GM19324 (cell line): ENCODE results near the gene CLMN.
"Not testable (repeated sequence)": the region's sequence is repeated elsewhere in the genome, so short reads cannot be mapped to it uniquely, and the experiment has no call there.

Source experiments
- ATAC-seq: cut with Tn5 transposase; IDR thresholded peaks from one replicate; pipeline ENCODE4 v1.9.1; 2021; ENCODE audit warnings: mild to moderate bottlenecking, moderate library complexity; ENCODE audit not compliant: unreplicated experiment, low FRiP score

The CLMN gene

DNA sequence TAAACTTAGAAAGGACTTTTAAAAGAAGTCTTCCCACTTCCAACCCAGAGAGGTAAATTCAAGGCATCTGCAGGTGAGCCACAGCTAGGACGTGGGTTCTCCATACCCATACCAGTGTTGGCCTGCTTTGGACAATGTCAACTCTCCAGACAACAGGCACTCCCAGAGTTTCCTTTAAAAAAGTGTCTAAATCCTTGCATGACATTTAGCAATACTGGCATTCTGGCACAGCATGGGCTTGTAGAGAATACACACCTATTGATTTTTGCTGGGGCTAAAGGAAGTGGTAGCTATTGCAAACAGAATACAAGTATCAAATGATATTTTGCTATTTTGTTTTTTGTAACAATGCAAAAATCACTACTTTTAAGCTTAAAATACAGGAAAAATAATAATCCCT lies 136.6 kb downstream of the CLMN start:
- ATAC-seq = no peak

DNA sequence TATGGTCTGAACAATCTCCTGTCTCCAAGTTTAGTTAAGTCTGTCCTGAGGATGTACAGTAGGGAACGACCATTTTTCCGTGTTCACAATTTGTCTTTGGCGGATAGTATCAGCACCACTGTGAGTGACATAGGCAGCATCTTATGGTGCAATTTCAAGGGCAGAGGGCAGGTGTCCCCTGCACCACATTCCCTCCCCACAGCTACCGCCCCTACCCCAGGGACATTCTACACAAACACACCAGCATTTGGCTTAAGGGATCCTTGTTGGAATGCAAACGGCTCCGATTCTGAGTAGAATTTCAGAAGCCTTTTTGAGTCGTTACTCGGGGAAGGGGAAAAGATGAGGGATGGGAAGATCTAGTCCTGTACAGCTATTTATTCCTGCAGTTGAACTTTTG lies 137.3 kb downstream of the CLMN start:
- no peak for ATAC-seq

DNA sequence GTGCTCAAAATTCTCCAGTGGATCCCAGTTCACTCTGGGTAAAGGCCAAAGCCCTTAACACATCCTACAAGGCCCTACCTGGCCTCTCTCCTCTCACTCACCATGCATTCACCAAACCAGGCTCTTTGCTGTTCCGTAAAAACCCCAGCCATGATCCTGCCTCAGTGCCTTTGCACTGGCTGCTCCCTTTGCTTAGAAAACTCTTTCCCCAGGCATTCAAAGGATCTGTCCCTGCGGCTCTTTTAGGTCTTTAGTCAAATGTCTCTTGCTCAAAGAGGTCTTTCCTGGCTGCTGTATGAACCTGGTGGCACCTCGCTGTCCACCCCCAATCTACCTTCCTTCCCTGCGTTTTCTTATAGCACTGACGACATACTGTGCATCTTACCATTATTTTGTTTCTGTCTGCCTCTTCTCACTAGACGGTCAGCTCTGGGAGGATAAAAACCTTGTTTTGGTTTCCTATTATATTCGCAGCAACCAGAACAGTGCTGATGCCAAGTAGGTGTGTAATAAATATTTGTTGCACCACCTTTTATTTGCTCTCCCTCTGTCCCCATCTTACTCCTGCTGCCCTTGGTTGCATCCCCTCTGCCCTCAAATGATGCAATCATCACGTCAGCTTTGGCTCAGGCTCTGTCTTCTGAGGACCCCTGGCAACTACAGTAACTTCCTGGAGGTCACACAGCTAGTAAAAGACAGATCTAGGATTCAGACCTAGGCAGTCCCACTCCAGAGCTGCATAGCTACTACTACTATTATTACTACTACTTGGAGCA lies 138.6 kb downstream of the CLMN start:
- no peak for ATAC-seq

DNA sequence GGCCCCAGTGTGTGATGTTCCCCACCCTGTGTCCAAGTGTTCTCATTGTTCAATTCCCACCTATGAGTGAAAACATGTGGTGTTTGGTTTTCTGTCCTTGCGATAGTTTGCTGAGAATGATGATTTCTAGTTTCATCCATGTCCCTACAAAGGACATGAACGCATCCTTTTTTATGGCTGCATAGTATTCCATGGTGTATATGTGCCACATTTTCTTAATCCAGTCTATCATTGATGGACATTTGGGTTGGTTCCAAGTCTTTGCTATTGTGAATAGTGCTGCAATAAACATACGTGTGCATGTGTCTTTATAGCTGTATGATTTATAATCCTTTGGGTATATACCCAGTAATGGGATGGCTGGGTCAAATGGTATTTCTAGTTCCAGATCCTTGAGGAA lies 144.0 kb downstream of the CLMN start:
- not testable (repeated sequence) for ATAC-seq

DNA sequence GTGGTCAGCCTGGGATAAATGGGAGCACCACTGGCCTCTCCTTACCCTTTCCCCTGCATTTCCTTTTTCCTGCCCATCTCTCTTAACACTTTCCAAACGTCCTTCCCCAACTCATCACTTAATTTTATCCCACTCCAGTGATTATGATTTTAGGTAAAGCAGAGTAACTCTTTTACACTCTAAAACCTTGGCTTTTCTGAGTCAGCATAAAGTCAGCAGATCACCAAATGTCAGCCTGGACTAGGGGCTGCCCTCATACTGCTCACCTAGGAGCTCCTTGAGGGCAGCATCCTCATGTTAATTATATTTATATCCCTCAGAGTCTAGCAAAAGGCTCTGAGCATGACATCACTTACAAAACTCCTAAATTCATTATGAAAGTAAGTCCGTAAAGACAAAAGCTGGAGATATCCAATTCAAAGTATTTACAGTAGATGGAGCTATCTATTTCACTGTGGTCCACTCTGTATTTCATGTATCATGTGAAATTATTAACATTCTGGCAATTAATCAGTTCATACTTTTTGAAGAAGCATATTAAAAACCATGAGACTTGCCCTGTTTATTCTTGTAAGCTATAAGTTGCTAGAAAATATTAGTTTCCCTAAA lies 145.4 kb downstream of the CLMN start:
- no peak for ATAC-seq

DNA sequence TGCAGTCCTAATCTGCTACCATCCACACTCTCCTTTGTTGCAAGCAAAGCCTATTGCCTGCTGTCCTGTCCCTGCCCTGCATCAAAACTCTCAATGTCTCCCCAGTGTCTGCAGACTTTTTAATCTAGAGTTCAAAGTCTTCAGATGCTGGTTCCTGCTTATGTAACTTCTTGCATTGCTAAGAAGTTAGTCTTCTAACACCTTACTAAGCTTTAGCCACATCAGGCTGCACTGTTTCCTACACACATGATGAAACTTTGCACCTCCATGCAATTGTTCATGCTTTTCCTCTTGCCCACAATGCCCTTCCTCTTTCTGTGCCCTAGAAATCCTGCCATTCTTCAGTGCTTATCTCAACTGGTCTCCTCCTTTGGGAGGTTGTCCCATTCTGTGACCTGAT lies 146.2 kb downstream of the CLMN start:
- ATAC-seq = no peak

DNA sequence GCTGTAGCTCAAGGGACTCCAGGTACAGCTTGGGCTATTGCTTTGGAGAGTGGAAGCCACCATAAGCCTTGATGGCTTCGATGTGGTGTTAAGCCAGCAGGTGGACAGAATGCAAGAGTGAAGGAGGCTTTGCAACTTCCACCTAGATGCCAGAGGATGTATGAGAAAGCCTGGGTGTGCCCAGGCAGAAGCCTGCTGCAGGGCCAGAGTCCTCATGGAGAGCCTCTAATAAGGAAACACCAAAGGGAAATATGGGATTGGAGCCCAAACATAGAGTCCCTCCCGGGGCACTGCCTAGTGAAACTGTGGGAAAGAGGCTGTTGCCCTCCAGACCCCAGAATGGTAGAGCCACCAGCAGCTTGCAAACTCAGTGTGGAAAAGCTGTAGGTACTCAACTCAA lies 152.5 kb downstream of the CLMN start:
- no peak for ATAC-seq

DNA sequence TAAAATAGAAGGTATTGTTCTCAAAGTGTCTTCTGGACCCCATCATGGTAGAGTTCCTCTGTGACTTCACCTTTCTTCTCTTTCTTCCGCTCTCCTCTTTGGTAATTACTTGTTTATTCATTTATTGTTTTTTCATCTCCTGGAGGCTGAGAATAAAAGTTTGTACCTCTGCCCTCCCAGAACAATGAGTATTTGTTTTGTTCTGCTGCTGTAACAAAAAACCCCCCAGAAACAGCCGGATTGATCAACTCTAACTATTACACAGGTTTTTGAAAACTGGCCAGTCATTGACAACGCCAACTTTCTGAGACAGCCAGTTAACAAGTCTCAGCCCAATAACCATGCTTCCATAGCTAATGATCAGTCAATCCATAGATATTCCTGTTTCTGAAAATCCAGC lies 154.2 kb downstream of the CLMN start:
- ATAC-seq = no peak

DNA sequence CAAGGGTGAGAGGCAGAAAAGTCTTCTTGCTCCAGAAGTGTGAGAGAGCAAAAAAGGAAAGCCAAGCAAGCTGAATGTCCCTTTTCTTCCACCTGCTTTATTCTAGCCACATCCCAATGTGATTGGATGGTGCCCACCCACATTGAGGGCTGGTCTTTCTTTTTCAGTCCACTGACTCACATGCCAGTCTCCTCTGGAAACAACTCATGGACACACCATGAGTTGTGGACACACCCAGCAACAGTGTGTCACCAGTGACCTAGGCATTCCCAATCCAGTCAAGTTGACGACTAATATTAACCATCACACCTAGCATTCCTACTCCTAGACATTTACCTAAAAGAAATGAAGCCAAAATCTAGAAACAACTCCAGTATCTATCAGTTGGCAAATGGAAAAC lies 155.2 kb downstream of the CLMN start:
- ATAC-seq = no peak

DNA sequence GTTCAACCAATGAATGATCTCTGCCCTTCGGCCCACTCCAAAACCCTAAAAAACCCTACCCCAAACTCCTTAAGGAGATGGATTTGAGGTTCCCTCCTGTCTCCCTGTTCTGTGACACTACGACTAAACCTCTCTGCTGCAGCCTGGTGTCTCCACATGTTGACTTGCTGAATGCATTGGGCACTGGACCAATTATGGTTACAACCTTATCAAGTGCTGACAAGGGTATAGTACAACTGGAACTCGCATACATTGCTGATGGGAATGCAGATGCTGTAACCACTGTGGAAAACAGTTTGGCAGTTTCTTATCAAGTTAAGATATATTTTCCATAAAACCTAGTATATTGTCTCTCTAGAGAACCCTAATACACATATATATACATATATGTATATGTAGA lies 156.0 kb downstream of the CLMN start:
- no peak for ATAC-seq

DNA sequence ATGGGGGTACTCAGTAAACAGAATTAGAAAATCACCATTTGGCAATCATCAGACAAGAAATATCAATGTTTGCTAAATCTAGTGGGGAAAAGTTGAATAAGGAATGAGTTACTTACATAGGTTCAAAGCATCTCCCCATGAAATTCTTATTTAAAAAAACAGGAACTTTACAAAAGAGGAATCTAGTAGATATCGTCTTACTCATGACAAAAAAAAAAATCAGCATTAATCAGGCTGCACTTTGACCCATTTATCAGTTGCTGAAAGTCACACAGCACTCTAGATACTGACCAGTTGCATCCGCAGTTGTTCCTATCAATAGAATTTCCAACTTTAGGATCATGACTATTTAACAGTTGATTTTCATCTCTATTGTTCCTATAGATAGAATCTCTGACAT lies 156.6 kb downstream of the CLMN start:
- no peak for ATAC-seq

DNA sequence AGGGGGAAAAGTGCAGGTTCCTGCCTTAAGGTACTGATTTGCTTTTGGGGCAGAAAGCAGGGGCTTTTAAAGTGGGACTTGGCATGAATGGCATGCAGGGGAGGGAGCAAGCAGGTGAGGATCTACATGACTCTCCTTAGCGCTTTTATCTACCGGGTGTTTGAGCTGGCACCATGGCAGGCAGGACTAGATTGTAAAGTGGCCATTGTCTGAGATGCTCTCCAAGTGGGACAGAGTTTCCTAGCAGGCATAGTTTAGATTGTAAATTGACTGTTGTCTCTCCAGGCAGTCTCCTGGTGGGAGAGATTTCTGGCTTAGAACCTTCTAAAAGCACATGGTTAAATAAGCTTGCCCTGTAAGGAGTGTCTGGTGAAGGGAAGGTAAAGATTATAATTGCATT lies 157.1 kb downstream of the CLMN start:
- ATAC-seq = no peak

DNA sequence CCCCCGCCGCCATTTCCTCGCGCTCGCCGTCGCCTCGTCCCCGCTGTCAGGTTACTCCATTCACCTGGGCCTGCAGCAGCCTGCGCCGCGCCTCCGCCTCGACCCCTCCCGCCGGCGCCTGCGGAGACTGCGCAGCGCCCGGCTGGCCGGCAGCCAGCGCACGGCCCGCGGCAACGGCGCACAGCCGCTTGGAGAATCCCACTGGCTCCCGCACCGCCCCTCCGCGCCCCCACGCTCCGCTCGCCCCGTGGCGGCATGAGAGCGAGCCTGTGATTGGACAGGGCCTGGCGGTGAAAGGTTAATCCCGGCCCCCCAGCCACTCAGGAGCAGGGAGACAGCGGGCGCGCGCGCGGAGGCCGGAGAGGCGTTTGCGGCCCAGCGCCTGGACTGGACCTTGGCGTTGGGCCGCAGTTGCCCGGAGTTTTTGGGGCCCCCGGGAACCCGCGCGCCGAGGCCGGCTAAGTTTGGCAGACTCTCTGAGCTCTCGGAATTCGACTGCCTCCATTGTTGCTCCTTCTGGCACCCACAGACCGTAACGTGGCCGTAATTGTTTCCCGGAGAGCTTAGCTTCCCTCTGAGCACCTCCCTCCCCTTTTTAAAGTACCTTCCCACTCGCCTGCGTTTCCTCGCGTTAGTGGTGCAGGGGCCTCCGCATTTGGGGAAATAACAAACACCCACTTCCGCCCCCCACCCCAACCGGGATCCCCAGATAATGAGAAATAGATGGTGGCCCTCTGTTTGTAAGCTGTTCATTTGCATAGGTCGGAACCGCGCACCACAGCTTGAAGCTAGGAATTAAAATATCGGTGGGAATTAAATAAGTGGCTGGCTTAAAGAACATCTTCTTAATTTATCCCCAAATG lies 162.2 kb downstream of the CLMN start, which contains the start of gene DICER1:
TSS of gene DICER1 (minus strand) at position 203 of the 863 bp plus-strand sequence. CDS start 24,071 bp downstream, outside the sequence.
- ATAC-seq = peak; percentile 83

DNA sequence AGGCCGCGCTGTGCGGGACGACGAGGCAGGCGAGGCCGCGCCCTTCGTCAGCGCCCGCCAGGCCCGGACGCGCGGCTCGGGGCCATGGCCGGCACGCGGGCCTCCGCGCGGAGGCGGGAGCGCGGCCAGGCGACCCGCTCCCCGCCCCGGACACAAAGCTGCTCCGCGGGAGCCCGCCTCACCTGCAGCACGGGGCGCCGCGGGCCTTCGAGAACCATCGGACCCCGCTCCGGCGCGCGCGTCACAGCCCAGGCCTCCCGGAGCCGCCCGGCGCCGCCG lies 162.7 kb downstream of the CLMN start:
- ATAC-seq = peak; percentile 39

DNA sequence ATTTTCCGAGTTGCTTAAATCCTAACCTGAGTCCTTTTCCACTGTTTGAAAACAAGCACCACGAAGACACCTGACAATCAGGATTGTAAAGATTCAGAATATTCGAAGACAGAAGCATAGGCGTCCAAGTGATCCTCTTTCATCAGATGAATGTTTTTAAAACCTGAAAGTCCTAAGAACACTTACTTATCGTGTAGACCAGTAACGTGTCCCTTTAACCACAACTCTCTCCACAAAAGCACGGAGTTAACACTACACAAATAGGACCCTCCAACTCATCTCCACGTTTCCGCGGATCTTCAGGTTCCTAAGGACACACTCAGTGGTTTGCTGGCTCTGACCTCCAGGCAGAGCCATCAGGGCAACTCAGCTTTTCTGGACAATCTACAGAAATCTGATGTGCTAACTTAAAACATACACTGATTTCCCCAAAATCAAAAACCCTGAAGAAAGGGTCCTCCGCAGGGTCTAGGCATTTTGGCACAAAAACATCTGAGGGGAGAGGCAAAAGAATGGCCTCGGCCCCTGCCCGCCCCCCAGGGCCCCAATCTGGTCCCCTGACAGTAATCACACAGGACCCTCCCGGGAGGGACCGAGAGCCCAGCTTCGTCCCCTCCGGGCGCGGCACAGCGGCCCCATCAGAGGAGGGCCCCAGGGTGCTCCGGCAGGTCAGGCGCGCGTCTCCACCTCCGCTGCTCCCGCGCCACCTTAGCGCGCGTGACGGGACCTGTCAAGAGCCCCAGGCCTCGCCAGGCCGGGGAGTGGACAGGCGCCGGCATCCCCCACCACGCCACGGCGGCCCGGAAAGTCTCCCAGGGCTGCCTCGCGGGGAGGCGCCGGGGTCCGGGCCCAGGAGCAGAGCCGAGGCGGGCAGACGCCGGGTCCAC lies 163.3 kb downstream of the CLMN start:
- ATAC-seq = peak; percentile 29

DNA sequence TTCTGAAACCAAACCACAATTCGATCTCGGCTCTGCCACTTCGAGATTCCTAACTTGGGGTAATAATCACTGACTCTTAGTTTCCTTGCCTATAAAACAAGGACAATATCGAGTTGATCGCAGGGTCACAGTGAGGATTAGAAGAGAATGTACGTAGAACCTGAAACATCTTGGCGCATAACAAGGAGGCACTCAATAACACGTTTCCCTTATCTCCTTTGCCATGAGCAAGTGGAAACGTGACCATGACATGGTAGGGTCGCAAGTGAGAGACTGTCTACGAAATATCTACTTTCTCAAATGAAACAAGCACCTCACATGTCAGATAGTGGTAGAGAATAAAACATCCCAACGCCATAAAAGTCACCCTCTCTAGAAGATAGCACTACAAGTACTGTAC lies 164.7 kb downstream of the CLMN start:
- no peak for ATAC-seq

DNA sequence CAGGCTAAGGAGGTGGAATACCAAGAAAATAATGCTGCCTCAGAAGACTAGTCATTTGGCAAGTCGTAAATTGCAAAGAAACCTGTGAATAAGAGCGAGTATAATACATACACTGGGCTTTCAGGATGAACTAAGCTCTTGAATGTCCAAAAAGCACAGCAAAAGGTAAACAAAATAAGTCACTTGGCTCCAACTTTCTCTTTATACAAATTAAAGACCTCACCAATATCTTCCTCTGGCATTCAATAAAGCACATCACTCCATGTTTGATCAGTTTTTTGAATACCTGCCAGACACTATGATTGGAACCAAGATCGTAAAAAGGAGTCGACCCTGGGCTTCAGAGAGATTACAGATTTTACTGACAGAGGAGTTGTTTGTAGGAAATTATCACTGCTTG lies 165.8 kb downstream of the CLMN start:
- ATAC-seq = no peak

DNA sequence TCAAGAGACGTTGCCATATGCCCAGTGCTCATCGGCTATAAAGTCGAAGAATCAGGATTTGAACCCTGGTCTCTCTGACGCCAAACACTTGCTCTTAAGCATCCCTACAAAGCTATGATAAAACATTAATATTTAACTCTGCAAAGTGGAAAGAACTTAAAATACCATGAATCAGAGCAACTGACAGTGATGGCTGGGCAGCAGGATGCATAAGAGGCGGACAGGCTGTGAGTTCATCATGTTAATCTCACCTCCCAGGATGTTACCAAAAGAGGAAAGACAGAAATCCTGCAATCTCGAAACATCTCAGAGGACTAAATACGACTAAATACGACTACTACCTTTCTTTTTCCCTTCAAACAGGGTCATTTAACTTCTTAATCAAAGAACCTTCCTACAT lies 168.1 kb downstream of the CLMN start:
- no peak for ATAC-seq

DNA sequence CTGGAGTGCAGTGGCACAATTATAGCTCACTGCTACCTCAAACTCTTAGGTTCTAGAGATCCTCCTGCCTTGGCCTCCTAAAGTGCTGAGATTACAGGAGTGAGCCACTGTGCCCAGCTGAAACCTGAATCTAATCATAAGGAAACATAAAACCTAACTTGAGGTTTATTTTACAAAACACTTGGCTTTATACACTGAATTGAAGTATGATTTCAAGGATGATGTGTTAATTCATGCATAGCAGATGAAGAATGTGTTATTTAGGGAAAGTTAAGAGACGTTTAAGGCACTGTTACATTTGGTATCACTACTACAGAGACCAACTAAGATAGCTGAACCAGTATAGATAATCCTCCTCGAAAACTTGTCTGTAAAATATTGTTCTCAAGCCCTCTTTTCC lies 168.8 kb downstream of the CLMN start:
- ATAC-seq = no peak

DNA sequence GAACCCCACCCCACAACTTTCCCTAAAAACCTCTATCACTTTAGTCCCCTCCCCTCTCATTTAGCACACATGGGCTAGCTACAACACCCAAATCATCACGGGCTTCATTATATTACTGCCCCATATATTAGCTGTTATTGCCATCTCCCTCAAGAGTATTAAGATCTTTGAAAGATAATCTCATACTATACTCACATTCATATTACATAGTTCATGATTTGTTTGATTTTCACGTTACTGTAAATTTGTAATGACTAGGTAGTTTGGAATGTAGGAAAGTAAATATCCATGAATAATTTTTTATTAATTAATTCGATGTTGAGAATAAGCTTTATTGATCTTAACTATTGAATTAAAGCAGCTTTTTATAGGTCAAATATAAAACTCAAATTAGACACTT lies 170.3 kb downstream of the CLMN start:
- no peak for ATAC-seq

DNA sequence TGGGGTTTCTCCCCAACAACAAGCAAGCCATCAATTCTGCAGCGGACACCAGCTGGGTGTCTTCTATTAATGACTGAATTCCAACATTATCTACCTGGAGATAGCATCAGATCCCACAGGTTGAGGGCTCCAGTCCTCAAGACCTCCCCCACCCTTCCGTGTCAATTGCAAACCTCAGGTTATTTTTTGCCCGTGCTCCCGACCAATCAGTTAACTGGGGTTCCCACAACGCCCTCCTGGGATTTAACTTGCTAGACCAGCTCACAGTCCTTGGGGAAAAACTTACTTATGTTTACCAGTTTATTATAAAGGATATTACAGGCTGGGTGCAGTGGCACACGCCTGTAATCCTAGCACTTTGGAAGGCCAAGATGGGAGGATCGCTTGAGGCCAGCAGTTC lies 172.1 kb downstream of the CLMN start:
- ATAC-seq = no peak
